ENCODE results near the gene GALNT2. TPM values are rescaled to one million over a fixed set of nuclear protein-coding genes. Genes with fewer than 3 reads are reported as not detected.

GALNT2 gene
- total and polyA plus RNA-seq, 10 of the 15 experiments (the other 5 are each of a cell fraction or from before 2014, with no cell fraction given), result 0.52 to 27.7 (median 16.3) TPM

DNA sequence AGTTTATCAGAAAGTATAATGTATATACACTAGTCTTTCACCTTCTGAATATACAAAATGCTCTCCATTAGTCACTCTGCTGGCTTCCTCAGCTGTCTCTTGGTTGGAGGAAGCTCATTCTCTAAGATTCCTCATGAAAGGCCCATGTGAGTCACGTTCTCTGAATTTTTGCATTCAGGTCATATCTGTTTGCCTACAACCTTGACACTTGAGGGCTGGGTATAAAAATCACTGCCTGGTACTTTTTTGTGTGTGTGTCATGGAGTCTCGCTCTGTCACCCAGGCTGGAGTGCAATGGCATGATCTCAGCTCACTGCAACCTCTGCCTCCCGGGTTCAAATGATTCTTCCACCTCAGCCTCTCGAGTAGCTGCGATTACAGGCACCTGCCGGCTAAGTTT is 2.8 kb upstream of the GALNT2 start:
- H3K36me3 ChIP-seq (ENCODE audit: control insufficient read depth in 2 of 2, insufficient read depth in 2 of 2, low read length in 1 of 2), result no peaks in the 10 kb centered on the region
- DNase-seq (ENCODE audit: low read depth, low spot score) (no peak), FAIRE-seq (no peak), ATAC-seq (no peak)
- ChIA-PET SMC1A (ENCODE audit: uncharacterized antibody, unreplicated experiment) (interaction anchor here (0.5 kb wide), 1 partner anchor 12 kb away, joined by 4 read pairs; no protein-coding TSS in a partner anchor), RAD21 (ENCODE audit: unreplicated experiment) (no interaction called here), POLR2A (no interaction called here), CTCF (interaction anchor here (1.2 kb wide), 1 partner anchor 46 kb away, joined by 3 read pairs; no protein-coding TSS in a partner anchor)
- no peaks in the 10 kb centered on the region for H4K20me1 ChIP-seq (ENCODE audit: control insufficient read depth, insufficient read depth)
- WGBS (ENCODE audit: insufficient coverage, insufficient replicate concordance, low lambda C conversion rate, missing lambda C conversion rate), result 86% methylated on average over 6 of the region's 6 CpGs
- TF ChIP-seq KLF5 (IDR thresholded peaks at IDR 0.05; ENCODE audit: partially characterized antibody) (no peak), EED (IDR thresholded peaks at IDR 0.05; ENCODE audit: low read depth) (no peak), MYC (IDR thresholded peaks at IDR 0.05; ENCODE audit: insufficient read depth, insufficient read length, insufficient replicate concordance, low read length, severe bottlenecking) (no peak)
- H3K9ac ChIP-seq (ENCODE audit: control insufficient read depth, insufficient read depth, low read length), result no peak overlapping the region
- intact Hi-C loops (cut with micrococcal nuclease; ENCODE audit: unreplicated experiment) (no loop called here), in situ Hi-C loops (cut with MboI) (no loop called here)
- no peak overlapping the region for H3K4me3 ChIP-seq
- H3K4me2 ChIP-seq (ENCODE audit: control insufficient read depth, insufficient read depth), result no peak overlapping the region
- no peaks in the 10 kb centered on the region; the same call in 1 of the 2 replicates for H3K4me1 ChIP-seq (ENCODE audit: control insufficient read depth, insufficient read depth, low read length)
- BruUV-seq (replicated peaks), result no TSS peak
- H2AFZ ChIP-seq (ENCODE audit: control insufficient read depth, low read depth, low read length), result no peak overlapping the region
- H3K27me3 ChIP-seq (replicated peaks in 1 of 2; ENCODE audit: control insufficient read depth in 2 of 2, insufficient read depth in 2 of 2, low read length in 1 of 2), result no peaks in the 10 kb centered on the region
- H3K79me2 ChIP-seq (ENCODE audit: control insufficient read depth, insufficient read depth, low read length), result peaks cover 17% of the 10 kb centered on the region
- H3K27ac ChIP-seq (ENCODE audit: control insufficient read depth, insufficient read depth), result no peak overlapping the region
- H3K9me3 ChIP-seq (replicated peaks; ENCODE audit: control insufficient read depth, insufficient read depth, low read length), result no peaks in the 10 kb centered on the region; the same call in none of the 3 replicates

DNA sequence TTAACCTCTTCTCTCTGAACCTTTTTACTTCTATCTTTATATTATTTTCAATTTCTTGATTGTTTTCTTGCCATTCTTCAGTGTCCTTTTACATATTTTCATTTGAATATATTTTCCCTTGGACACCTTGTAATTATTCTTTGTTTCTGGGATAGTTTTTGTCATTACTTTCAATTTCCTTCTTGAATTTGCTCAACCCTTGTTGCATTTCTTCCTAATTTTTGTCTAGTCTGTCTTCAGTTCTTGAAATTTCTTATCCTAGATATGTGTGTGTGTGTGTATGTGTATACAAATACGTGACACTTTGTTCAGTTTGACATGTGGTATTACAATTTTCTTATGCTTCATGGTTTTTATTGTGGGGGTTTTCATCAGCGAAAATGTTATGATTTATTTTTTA is 1.9 kb upstream of the GALNT2 start:
- intact Hi-C loops (cut with micrococcal nuclease; ENCODE audit: unreplicated experiment), result loop anchor here (5.0 kb wide), 1 partner anchor 403 kb away; no protein-coding TSS in a partner anchor
- H3K79me2 ChIP-seq (ENCODE audit: control insufficient read depth, insufficient read depth, low read length), result peaks cover 26% of the 10 kb centered on the region
- H2AFZ ChIP-seq (ENCODE audit: control insufficient read depth, low read depth, low read length), result no peak overlapping the region

More for the DNA sequence above, 1.9 kb upstream of the GALNT2 start:
- Histone ChIP-seq H3K27ac (ENCODE audit: control insufficient read depth, insufficient read depth) (no peak overlapping the region), H3K4me1 (ENCODE audit: control insufficient read depth, insufficient read depth, low read length) (no peaks in the 10 kb centered on the region; the same call in 1 of the 2 replicates), H3K27me3 (replicated peaks in 1 of 2; ENCODE audit: control insufficient read depth in 2 of 2, insufficient read depth in 2 of 2, low read length in 1 of 2) (no peaks in the 10 kb centered on the region), H4K20me1 (ENCODE audit: control insufficient read depth, insufficient read depth) (no peaks in the 10 kb centered on the region), H3K9me3 (replicated peaks; ENCODE audit: control insufficient read depth, insufficient read depth, low read length) (no peaks in the 10 kb centered on the region; the same call in none of the 3 replicates), H3K36me3 (ENCODE audit: control insufficient read depth in 2 of 2, insufficient read depth in 2 of 2, low read length in 1 of 2) (no peaks in the 10 kb centered on the region), H3K4me3 (no peak overlapping the region), H3K9ac (ENCODE audit: control insufficient read depth, insufficient read depth, low read length) (no peak overlapping the region), H3K4me2 (ENCODE audit: control insufficient read depth, insufficient read depth) (no peak overlapping the region)
- FAIRE-seq (no peak), ATAC-seq (no peak), DNase-seq (ENCODE audit: low read depth, low spot score) (no peak)
- in situ Hi-C loops (cut with MboI), result no loop called here
- CTCF ChIA-PET, result interaction anchor here (1.2 to 1.4 kb wide), 3 partner anchors 9 to 102 kb away, joined by 4 to 8 read pairs (median 5); no protein-coding TSS in a partner anchor
- TF ChIP-seq CBX5 (IDR thresholded peaks at IDR 0.05; ENCODE audit: low read depth), result no peak
- TF ChIP-seq CHD4 (IDR thresholded peaks at IDR 0.05), result no peak
- TF ChIP-seq TCF3 (IDR thresholded peaks at IDR 0.05; ENCODE audit: borderline replicate concordance, insufficient read depth, low read depth, low read length), result no peak
- no peak for TF ChIP-seq TARDBP (IDR thresholded peaks at IDR 0.05; ENCODE audit: borderline replicate concordance)
- TF ChIP-seq MTA2 (IDR thresholded peaks at IDR 0.05; ENCODE audit: low read depth), result no peak
- POLR2A ChIA-PET, result interaction anchor here (1.0 to 1.6 kb wide), 2 partner anchors 58 to 209 kb away, joined by 3 to 6 read pairs; no protein-coding TSS in a partner anchor
- WGBS (ENCODE audit: insufficient coverage, insufficient replicate concordance, low lambda C conversion rate, missing lambda C conversion rate), result 95% methylated on average over 2 of the region's 2 CpGs
- RAD21 ChIA-PET (ENCODE audit: unreplicated experiment), result no interaction called here
- no TSS peak for BruUV-seq (replicated peaks)
- SMC1A ChIA-PET (ENCODE audit: uncharacterized antibody, unreplicated experiment), result interaction anchor here (1.2 to 1.4 kb wide), 2 partner anchors 40 to 57 kb away, joined by 6 read pairs; no protein-coding TSS in a partner anchor
